ENCODE data around the gene ANGPTL3.
A peak's percentile ranks its signal among the peaks of the same experiment; 100 is the strongest.

Gene ANGPTL3

GRCh38 chr1:62585469-62586155 lies 11.7 kb upstream of the ANGPTL3 start:
- Histone ChIP-seq H3K9me3 (ENCODE audit: insufficient read depth, low read length) (no peaks in the 10 kb centered on the region), H3K9ac (ENCODE audit: insufficient read length, low read depth) (no peak overlapping the region), H3K36me3 (ENCODE audit: insufficient read depth, insufficient read length, low read length) (peaks cover 7% of the 10 kb centered on the region), H3K4me3 (ENCODE audit: insufficient read length, low read depth) (no peak overlapping the region), H3K27me3 (ENCODE audit: insufficient read depth, insufficient read length) (no peaks in the 10 kb centered on the region), H3K4me1 (ENCODE audit: insufficient read depth, insufficient read length) (no peaks in the 10 kb centered on the region)
- TF ChIP-seq YY1 (IDR thresholded peaks at IDR 0.05; ENCODE audit: insufficient read depth, insufficient read length) (no peak), ZNF274 (IDR thresholded peaks at IDR 0.05; ENCODE audit: low read depth, low read length) (no peak), SUZ12 (IDR thresholded peaks at IDR 0.05; ENCODE audit: extremely low read depth, insufficient read depth, insufficient read length) (no peak)
- peak; percentile 57 for DNase-seq (ENCODE audit: low read depth, low spot score)

GRCh38 chr1:62588000-62588399 lies 9.3 kb upstream of the ANGPTL3 start:
- H3K4me1 ChIP-seq (ENCODE audit: insufficient read depth, insufficient read length) = no peaks in the 10 kb centered on the region
- no peaks in the 10 kb centered on the region for H3K9me3 ChIP-seq (ENCODE audit: insufficient read depth, low read length)
- TF ChIP-seq SUZ12 (IDR thresholded peaks at IDR 0.05; ENCODE audit: extremely low read depth, insufficient read depth, insufficient read length) = no peak
- H3K27me3 ChIP-seq (ENCODE audit: insufficient read depth, insufficient read length) = no peaks in the 10 kb centered on the region
- H3K9ac ChIP-seq (ENCODE audit: insufficient read length, low read depth) = no peak overlapping the region
- no peak for DNase-seq (ENCODE audit: low read depth, low spot score)
- peaks cover 5% of the 10 kb centered on the region for H3K36me3 ChIP-seq (ENCODE audit: insufficient read depth, insufficient read length, low read length)
- H3K4me3 ChIP-seq (ENCODE audit: insufficient read length, low read depth) = no peak overlapping the region

DNA sequence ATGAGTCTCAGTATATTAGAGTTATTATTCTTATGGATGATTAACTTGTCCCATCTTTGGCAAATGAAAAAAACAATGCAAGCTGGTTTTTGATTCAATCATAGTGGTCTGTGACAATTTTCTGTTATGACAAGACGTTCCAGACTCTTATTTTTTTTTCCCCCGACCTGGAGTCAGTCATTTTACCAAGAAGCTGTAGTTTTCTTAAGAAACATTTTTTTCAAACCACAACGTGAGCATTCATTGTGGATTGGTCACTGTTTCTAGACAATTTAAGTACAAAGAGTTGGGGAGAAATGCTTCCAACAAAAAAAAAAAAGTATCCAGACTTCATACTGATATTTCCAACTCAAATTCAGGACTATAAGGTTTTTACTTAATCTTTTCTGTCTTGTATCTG lies 8.0 kb upstream of the ANGPTL3 start:
- Histone ChIP-seq H3K27me3 (ENCODE audit: insufficient read depth, insufficient read length) (no peaks in the 10 kb centered on the region), H3K9ac (ENCODE audit: insufficient read length, low read depth) (no peak overlapping the region), H3K4me1 (ENCODE audit: insufficient read depth, insufficient read length) (no peaks in the 10 kb centered on the region), H3K9me3 (ENCODE audit: insufficient read depth, low read length) (no peaks in the 10 kb centered on the region), H3K4me3 (ENCODE audit: insufficient read length, low read depth) (no peak overlapping the region), H3K36me3 (ENCODE audit: insufficient read depth, insufficient read length, low read length) (peaks cover 5% of the 10 kb centered on the region)
- TF ChIP-seq ZNF274 (IDR thresholded peaks at IDR 0.05; ENCODE audit: low read depth, low read length) (no peak), SUZ12 (IDR thresholded peaks at IDR 0.05; ENCODE audit: extremely low read depth, insufficient read depth, insufficient read length) (no peak), YY1 (IDR thresholded peaks at IDR 0.05; ENCODE audit: insufficient read depth, insufficient read length) (no peak)
- DNase-seq (ENCODE audit: low read depth, low spot score) = no peak

DNA sequence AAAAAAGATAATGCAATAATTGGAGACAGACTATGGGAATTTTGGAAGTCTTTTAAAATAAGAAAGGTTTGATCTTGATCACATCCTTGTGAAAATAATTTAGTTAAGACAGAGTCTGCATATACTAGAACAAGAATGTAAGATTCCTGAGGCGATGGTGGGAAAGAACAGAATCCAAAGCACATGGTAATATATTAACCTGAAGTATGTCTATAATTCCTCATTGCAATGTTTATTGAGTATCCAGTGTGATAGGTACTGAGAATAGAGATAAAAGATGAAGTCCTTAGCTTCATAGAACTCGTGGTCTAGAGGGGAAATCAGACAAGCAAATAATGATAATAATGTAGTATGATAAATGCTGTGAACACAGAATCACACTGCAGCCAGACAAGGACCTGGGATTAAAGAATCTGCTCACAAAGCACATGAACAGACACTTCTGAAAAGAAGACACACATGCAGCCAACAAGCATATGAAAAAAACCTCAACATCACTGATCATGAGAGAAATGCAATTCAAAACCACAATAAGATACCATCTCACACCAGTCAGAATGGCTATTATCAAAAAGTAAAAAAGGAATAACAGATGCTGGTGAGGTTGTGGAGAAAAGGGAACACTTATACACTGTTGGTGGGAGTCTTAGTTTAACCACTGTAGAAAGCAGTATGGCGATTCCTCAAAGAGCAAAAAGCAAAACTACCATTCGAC lies 6.9 kb upstream of the ANGPTL3 start:
- no peaks in the 10 kb centered on the region for H3K4me1 ChIP-seq (ENCODE audit: insufficient read depth, insufficient read length)
- H3K36me3 ChIP-seq (ENCODE audit: insufficient read depth, insufficient read length, low read length) = no peaks in the 10 kb centered on the region
- H3K4me3 ChIP-seq (ENCODE audit: insufficient read length, low read depth) = no peak overlapping the region
- H3K27me3 ChIP-seq (ENCODE audit: insufficient read depth, insufficient read length) = no peaks in the 10 kb centered on the region
- no peaks in the 10 kb centered on the region for H3K9me3 ChIP-seq (ENCODE audit: insufficient read depth, low read length)
- H3K9ac ChIP-seq (ENCODE audit: insufficient read length, low read depth) = no peak overlapping the region
- DNase-seq (ENCODE audit: low read depth, low spot score) = no peak
- TF ChIP-seq SUZ12 (IDR thresholded peaks at IDR 0.05; ENCODE audit: extremely low read depth, insufficient read depth, insufficient read length) (no peak), ZNF274 (IDR thresholded peaks at IDR 0.05; ENCODE audit: low read depth, low read length) (no peak)

DNA sequence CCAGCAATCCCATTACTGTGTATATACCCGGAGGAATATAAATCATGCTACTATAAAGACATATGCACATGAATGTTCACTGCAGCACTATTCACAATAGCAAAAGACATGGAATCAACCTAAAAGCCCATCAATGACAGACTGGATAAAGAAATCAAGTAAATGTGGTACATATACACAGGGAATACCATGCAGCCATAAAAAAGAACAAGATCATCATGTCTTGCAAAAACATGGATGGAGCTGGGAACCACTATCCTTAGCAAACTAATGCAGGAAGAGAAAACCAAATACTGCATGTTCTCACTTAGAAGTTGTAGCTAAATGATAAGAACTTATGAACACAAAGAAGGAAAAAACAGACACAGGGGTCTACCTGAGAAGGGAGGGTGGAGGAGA lies 6.4 kb upstream of the ANGPTL3 start:
- no peaks in the 10 kb centered on the region for H3K27me3 ChIP-seq (ENCODE audit: insufficient read depth, insufficient read length)
- no peak overlapping the region for H3K4me3 ChIP-seq (ENCODE audit: insufficient read length, low read depth)
- H3K9me3 ChIP-seq (ENCODE audit: insufficient read depth, low read length) = no peaks in the 10 kb centered on the region
- DNase-seq (ENCODE audit: low read depth, low spot score) = no peak
- H3K9ac ChIP-seq (ENCODE audit: insufficient read length, low read depth) = no peak overlapping the region
- no peaks in the 10 kb centered on the region for H3K4me1 ChIP-seq (ENCODE audit: insufficient read depth, insufficient read length)
- TF ChIP-seq ZNF274 (IDR thresholded peaks at IDR 0.05; ENCODE audit: low read depth, low read length) = no peak
- TF ChIP-seq YY1 (IDR thresholded peaks at IDR 0.05; ENCODE audit: insufficient read depth, insufficient read length) = no peak
- no peak for TF ChIP-seq SUZ12 (IDR thresholded peaks at IDR 0.05; ENCODE audit: extremely low read depth, insufficient read depth, insufficient read length)
- no peaks in the 10 kb centered on the region for H3K36me3 ChIP-seq (ENCODE audit: insufficient read depth, insufficient read length, low read length)

DNA sequence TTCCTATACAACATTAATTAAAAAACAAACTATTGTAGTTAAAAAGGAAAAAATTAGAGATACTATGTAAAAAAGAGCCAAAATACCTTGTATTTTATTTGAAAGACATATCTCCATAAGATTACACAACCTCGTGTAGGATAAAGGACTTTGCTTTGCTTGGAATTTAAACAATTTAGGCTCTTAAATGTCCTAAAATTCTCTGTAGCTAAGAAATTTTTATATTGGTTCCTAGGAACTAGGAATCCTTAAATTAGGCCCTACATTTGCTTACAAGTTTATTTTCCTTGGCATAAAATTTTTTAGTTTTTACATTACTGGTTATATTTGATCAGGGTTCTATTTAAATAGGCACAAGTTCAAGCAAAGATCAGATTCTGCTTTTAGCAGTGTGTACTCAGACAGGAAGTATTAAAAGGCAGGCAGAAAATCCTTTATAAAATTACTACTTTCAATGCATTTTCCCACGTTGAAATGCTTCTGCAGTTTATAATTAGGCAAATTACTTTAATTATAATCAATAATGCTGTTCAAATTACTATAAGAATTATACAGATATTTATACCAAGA lies 3.4 kb upstream of the ANGPTL3 start:
- H3K4me1 ChIP-seq (ENCODE audit: insufficient read depth, insufficient read length) = no peaks in the 10 kb centered on the region
- H3K27me3 ChIP-seq (ENCODE audit: insufficient read depth, insufficient read length) = no peaks in the 10 kb centered on the region
- no peak overlapping the region for H3K9ac ChIP-seq (ENCODE audit: insufficient read length, low read depth)
- no peak for DNase-seq (ENCODE audit: low read depth, low spot score)
- no peak overlapping the region for H3K4me3 ChIP-seq (ENCODE audit: insufficient read length, low read depth)
- no peaks in the 10 kb centered on the region for H3K36me3 ChIP-seq (ENCODE audit: insufficient read depth, insufficient read length, low read length)
- H3K9me3 ChIP-seq (ENCODE audit: insufficient read depth, low read length) = no peaks in the 10 kb centered on the region
- TF ChIP-seq SUZ12 (IDR thresholded peaks at IDR 0.05; ENCODE audit: extremely low read depth, insufficient read depth, insufficient read length) = no peak
- no peak for TF ChIP-seq YY1 (IDR thresholded peaks at IDR 0.05; ENCODE audit: insufficient read depth, insufficient read length)
- no peak for TF ChIP-seq ZNF274 (IDR thresholded peaks at IDR 0.05; ENCODE audit: low read depth, low read length)

DNA sequence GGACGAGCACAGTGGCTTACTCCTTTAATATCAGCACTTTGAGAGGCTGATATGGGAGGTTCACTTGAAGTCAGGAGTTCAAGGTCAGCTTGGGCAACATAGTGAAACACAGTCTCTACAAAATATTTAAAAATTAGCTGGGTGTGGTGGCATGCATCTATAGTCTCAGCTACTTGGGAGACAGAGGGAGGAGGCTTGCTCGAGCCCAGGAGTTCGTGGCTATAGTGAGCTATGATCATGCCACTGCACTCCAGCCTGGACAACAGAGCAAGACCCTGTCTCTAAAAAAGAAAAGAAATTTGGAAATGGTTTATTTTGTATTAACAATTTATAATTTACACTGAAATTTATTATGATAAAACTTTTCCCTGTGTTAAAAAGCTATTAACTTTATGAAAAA lies 1.7 kb upstream of the ANGPTL3 start:
- no peak for TF ChIP-seq SUZ12 (IDR thresholded peaks at IDR 0.05; ENCODE audit: extremely low read depth, insufficient read depth, insufficient read length)
- no peak for DNase-seq (ENCODE audit: low read depth, low spot score)
- H3K9me3 ChIP-seq (ENCODE audit: insufficient read depth, low read length) = no peaks in the 10 kb centered on the region
- no peak overlapping the region for H3K9ac ChIP-seq (ENCODE audit: insufficient read length, low read depth)
- no peaks in the 10 kb centered on the region for H3K27me3 ChIP-seq (ENCODE audit: insufficient read depth, insufficient read length)
- no peak overlapping the region for H3K4me3 ChIP-seq (ENCODE audit: insufficient read length, low read depth)
- no peaks in the 10 kb centered on the region for H3K4me1 ChIP-seq (ENCODE audit: insufficient read depth, insufficient read length)
- H3K36me3 ChIP-seq (ENCODE audit: insufficient read depth, insufficient read length, low read length) = no peaks in the 10 kb centered on the region

Data from NT2/D1 (cell line).